ENCODE measurements around the gene AGBL4.

The AGBL4 gene

GRCh38 chr1:48875552-48876329 lies 1148.0 kb downstream of the AGBL4 start:
- no peak for DNase-seq

- no peak for DNase-seq
These were observed 1149.8 kb downstream of the AGBL4 start for GRCh38 chr1:48873944-48874343.

GRCh38 chr1:48870596-48870995 lies 1153.2 kb downstream of the AGBL4 start:
- no peak for DNase-seq

- no peak for DNase-seq
These were observed 1154.4 kb downstream of the AGBL4 start for GRCh38 chr1:48869116-48869893.

GRCh38 chr1:48864913-48865312 lies 1158.8 kb downstream of the AGBL4 start:
- no peak for DNase-seq

GRCh38 chr1:48859456-48859855 lies 1164.3 kb downstream of the AGBL4 start:
- no peak for DNase-seq

GRCh38 chr1:48858200-48858920 lies 1165.4 kb downstream of the AGBL4 start:
- DNase-seq, result no peak

- no peak for DNase-seq
These were observed 1170.7 kb downstream of the AGBL4 start for GRCh38 chr1:48853006-48853405.

GRCh38 chr1:48851638-48852037 lies 1172.1 kb downstream of the AGBL4 start:
- DNase-seq, result no peak

GRCh38 chr1:48848035-48848434 lies 1175.7 kb downstream of the AGBL4 start:
- no peak for DNase-seq

GRCh38 chr1:48846441-48846840 lies 1177.3 kb downstream of the AGBL4 start:
- no peak for DNase-seq

- DNase-seq, result no peak
These were observed 1179.6 kb downstream of the AGBL4 start for GRCh38 chr1:48844187-48844586.

- no peak for DNase-seq
These were observed 1181.8 kb downstream of the AGBL4 start for GRCh38 chr1:48841966-48842365.

- no peak for DNase-seq
These were observed 1182.3 kb downstream of the AGBL4 start for GRCh38 chr1:48841461-48841860.

GRCh38 chr1:48831120-48831978 lies 1192.4 kb downstream of the AGBL4 start:
- DNase-seq, result no peak

GRCh38 chr1:48830715-48831114 lies 1193.0 kb downstream of the AGBL4 start:
- DNase-seq, result no peak

GRCh38 chr1:48829446-48829845 lies 1194.3 kb downstream of the AGBL4 start:
- no peak for DNase-seq

- no peak for DNase-seq
These were observed 1200.6 kb downstream of the AGBL4 start for GRCh38 chr1:48823168-48823567.

- DNase-seq, result no peak
These were observed 1203.3 kb downstream of the AGBL4 start for GRCh38 chr1:48820491-48820890.

- no peak for DNase-seq
These were observed 1206.1 kb downstream of the AGBL4 start for GRCh38 chr1:48817505-48818114.

GRCh38 chr1:48810740-48811139 lies 1213.0 kb downstream of the AGBL4 start:
- DNase-seq, result no peak

- DNase-seq, result no peak
These were observed 1215.3 kb downstream of the AGBL4 start for GRCh38 chr1:48808496-48808895.

All from stimulated activated CD4-positive, alpha-beta T cell treated with anti-CD3 and anti-CD28 coated beads, Interleukin-4, amount 100 ng/mL, for 1 hour (primary cell).